SW480 (cell line): Measurements from ENCODE around the gene WDTC1.

ENCODE experiments used
- DNase-seq: peaks from one replicate; pipeline ENCODE4 v3.0.0-alpha.2; 2016; ENCODE audit warnings: low spot score

The WDTC1 gene

DNA sequence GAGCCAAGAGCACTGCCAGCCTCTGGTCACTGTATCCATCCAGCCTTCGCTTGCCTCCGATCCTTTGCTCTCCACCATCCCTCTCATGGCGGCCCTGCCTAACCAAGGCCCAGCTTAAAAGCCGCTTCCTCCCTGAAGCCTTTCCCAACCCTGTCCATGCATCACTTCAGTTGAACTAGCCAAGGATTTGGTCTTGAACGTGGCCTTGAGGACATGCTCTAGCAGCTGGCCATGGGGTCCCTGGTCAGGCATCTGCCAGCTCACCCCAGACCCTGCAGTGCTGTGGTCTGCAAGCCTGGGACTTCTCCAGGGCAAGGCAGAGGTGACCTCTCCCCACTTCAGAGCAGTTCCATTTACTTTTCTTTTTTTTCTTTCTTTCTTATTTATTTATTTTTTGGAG is 102.3 kb downstream of the WDTC1 start:
- DNase-seq = no peak

DNA sequence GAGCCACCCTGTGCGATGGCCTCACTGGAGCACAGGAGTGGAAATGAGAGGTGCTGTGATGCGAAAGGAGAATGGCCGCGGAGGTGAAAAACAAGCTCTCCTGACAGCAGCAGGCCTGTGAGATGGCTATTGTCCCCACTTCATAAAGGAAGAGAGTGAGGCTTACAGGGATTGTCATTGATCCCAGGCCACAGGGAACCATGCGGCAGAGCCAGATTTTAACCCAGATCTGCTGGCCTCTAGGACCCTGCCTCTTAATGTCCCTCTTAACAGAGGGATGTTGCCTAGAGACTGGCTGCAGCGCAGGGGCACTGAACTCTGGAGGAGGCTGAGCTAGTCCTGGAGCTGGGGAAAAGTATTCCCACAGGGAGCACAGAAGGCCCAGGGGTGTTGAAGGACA is 104.3 kb downstream of the WDTC1 start:
- DNase-seq = no peak

DNA sequence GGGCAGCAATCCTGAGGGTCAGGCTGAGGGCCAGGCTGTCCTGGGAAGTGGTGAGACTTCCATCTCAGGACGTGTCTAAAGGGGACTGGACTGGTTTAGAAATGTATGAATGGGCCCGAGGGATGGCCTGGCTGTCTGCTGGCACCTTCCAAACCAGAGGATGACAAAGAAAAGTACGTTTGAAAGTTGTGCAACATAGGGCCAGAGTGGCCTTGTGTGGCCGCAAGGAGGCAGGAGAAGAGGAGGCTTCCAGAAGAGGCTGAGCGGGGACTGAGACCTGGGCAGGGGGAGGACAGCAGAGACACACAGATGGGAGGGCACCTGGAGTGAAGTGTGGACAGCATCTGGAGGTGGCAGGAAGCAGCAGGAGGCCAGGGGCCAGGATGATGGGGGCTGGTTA is 104.8 kb downstream of the WDTC1 start:
- DNase-seq = no peak

DNA sequence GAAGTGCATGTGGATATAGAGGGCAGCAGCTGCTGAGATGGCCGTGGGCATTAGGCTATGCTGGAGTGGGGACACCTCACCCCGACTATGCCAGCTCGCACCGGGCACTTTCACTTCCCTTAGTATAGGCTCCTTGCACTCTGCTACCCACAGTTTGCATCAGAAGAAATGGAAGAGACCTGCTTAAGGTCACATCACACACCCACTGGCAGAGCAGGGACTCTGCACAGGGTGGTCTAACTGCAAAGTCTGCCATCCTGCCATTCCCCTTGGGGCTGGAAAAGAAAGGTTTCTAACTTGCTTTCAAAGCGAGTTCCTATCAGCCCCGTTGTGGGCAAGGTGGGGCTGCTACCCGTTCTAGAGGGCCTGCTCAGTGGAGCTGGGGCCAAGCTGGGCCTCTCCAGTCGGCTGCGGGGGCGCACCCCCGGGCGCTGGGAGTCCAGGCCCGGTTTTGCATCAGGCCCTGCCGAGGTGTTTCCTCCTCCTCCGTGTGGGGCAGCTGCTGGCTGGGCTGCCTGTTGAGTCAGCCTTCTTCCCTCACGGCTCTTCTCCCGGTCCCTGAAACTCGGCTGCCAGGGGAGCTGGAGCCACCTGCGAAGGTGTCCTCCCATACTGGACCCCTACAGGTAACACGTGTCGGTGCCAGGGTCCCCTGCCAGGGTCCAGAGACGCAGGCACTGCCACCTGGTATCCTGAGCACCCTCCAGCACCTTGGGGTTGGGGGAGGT is 107.3 kb downstream of the WDTC1 start, which contains the start of gene SYTL1:
SYTL1 (plus strand) TSS at position 498 of the 728 bp plus-strand sequence. CDS start 3,313 bp downstream, outside the sequence.
- peak; percentile 84 for DNase-seq

DNA sequence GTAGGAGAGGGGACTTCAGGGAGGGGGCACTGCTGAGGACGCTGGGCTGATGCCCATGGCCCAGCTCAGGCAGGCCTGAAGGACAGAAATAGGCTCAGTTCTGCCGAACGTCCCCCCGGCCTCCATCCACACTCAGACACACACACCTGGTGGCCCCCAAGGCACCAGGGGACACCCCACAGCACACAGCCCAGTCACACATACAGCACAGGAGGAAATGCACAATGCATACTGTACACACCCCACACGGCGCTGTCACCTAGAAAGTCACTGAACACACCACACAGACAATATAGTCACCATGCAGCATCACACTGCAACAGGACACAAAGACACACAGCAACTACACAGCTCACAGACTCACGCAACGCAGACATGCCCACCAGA is 108.0 kb downstream of the WDTC1 start:
- peak; percentile 26 for DNase-seq

DNA sequence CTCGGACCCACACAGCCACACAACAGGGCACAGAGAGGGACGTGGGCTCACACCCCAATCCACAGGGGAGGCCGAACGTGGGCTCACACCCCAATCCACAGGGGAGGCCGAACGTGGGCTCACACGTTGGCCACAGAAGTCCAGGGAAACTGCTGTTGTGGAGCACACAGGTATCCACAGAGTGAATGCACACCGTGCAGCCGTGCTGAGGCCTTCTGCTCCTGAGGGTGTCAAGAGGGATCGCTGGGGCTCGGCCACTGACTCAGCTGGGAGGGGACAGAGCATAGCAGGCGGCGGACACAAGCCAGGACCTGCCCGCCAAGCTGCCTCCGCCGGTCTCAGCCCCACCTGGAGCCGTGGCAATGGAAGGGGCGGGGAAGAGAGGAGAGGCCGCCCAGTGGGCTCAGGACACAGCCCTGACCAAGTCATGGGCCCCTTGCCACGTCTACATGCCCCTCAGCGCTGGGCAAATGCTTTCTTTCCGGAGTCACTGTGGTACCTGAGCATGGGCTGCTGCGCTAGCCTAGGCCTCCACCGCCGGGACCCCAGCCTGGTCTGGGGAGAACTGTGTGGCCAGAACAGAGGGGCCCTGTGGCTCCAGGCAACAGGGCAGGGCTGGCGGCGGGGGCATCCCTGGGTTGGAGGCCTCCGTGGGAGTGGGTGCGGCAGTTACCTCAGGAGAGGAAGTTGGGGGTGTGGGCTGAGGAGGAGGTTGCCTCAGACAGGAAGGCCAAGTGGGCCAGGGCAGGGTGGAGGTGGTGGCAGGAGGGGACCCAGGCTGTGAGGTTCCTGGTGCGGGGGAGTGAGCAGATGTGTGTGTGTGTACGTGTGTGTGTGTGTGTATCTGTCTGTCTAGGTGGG is 108.6 kb downstream of the WDTC1 start:
- peak; percentile 83 for DNase-seq

DNA sequence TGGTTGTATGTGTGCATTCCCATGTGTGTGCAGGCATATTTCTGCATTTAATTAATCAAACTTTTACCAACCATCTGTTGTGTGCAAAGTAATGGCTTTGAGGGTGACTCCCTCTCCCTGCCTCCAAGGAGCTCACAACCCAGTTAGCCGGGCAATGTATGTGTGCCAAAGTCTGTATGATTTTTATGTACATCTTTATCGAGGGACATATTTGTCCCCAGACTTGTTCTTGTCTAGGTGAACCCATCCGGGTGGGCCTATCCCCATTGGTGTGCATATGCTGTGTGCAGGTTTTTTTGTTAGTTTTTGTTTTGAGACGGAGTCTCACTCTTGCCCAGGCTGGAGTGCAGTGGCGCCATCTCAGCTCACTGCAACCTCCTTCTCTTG is 109.2 kb downstream of the WDTC1 start:
- no peak for DNase-seq

DNA sequence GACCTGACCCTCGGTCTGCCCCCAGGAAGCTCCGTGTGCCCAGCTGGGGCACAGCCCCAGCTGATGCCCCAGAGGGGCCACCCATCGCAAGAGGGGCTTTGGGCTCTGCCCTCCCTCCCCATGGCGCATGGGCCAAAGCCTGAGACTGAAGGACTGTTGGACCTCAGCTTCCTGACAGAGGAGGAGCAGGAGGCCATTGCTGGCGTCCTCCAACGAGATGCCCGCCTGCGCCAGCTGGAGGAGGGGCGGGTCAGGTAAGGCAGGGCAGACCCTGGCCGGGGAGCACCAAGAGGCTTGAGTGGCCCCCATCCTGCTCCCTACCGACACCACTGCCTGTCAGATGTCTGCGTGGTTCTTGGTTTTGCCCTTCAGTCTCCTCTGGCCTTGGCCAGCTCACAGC is 110.8 kb downstream of the WDTC1 start:
- no peak for DNase-seq

DNA sequence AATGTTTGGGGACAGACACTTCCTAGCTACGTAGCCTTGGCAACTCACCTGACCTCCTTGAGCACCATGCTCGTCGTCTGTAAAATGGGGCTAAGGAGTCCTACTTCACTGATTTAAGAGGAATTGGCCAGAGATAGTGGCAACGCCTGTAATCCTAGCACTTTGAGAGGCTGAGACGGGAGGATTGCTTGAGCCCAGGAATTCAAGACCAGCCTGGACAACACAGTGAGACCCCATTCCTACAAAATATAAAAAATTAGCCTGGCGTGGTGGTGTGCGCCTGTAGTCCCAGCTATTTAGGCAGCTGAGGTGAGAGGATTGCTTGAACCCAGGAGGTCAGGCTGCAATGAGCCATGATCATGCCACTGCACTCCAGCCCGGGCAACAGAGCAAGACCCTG is 111.9 kb downstream of the WDTC1 start:
- DNase-seq = no peak

DNA sequence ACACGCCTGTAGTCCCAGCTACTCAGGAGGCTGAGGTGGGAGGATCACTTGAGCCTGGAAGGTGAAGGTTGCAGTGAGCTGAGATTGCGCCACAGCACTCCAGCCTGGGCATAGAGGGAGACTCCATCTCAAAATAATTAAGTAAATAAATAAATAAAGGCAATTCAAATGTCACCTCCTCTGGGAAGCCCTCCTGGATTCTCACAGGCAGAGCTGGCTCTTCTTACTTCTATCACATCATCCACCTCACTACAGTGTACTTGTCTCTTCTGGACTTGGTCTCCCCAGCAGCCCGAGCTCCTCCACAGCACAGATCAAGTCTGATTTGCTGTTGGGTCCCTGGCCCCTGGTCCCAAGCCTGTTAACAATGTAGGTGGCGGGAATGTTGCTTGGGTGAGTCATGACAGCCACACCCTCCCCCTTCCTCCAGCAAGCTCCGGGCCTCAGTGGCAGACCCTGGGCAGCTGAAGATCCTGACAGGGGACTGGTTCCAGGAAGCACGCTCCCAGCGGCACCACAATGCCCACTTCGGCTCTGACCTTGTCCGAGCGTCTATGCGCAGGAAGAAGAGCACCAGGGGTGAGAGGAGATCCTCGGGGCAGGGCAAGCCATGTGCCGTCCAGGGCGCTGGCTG is 112.7 kb downstream of the WDTC1 start:
- DNase-seq = peak; percentile 54

DNA sequence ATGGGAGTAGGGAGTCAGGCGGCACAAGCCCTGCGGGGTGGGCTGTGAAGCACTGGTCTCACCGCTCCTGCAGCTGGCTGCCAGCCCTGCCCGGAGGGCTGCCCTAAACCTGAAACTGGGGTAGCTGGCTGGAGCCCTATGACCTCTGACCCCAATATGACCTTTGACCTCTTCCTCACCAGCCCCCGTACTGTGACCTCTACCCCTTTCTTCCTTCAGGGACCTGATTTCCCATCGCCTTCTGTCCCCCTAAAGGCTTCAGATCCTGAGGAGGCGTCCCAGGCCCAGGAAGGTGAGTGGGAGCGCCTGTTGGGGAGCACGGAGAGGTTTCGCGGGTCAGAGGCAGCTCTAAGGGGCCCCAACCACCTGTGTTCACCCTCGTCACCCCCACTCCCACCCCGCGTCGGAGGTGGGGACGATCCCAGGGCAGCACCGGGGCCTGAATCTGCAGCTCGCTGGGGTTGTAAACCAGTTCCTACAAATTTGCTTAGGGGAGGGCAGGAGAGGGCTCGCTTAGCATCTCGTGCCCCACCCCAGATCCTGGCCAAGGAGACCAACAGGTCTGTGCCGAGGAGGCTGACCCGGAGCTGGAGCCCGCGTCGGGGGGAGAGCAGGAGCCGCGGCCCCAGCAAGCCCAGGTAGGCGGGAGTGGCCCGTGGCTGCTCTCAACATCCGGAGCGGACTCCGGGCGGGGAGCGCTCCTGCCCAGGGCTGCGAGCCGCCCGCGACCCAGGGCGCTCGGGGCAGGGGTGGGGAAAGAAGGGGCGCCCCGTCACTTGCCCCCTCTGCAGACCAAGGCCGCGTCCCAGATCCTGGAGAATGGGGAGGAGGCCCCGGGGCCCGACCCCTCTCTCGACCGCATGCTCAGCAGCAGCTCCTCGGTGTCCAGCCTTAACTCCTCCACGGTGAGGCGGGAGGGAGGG is 114.7 kb downstream of the WDTC1 start:
- peak; percentile 74 for DNase-seq

DNA sequence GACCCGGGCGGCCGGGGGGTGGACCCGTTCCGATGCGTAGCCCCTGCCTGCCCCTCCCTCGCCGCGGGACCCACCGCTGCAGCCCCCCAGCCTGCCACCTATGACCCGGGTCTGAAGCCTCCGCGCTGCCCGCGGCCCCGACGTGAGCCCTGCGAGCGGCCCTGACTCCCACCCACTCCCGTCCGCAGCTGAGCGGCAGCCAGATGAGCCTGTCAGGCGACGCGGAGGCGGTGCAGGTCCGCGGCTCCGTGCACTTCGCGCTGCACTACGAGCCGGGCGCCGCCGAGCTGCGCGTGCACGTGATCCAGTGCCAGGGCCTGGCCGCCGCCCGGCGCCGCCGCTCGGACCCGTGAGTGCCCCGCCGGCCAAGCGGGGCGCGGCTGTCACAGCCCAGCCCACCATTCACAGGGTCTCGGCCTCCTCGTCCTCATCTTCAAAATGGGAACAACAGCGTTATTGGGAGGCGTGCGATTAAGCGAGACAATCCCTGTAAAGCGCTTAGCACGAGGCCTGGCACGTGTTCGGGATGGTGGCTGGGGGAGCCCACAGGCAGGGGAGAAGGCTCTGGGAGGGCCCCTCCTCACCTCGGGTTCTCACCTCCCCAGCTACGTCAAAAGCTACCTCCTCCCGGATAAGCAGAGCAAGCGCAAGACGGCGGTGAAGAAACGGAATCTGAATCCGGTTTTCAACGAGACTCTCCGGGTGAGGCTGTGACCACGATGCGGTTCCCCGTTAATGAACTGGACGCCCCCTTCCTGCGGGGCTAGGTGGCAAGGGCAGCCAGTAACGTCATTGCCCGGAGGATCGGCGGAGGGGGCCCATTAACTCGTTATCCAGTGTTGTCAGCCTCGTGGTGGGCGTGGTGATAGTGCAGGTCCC is 115.6 kb downstream of the WDTC1 start:
- peak; percentile 69 for DNase-seq

DNA sequence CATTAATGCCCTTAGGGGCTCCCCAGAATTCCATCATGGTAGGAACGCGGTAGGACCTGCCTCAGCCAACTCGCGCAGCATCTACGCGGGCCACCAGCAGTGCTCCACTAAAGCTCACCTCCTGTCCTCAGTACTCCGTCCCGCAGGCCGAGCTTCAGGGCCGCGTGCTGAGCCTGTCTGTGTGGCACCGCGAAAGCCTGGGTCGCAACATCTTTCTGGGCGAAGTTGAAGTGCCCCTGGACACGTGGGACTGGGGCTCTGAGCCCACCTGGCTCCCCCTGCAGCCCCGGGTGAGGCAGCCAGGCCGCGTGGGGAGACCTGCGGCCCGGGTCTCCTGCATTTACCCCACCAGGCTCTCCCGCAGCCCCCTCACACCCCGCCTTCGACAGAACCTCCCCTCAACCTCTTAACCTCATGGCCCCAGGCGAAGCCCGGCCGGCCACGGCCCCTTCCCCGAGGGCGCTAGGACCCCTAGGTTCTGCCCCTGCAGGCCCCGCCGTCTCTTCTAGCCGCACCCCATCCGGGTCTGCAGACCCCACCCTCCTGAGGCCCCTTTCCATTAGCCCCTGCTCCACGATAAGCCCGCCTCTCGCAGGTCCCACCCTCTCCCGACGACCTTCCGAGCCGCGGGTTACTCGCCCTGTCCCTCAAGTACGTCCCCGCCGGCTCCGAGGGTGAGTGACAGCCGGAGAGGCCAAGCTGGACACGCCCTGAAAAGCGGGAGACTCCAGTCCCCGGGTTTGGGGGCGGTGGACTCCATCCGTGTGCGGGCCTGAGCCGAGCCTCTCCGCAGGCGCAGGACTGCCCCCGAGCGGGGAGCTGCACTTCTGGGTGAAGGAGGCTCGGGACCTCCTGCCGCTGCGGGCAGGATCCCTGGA is 116.5 kb downstream of the WDTC1 start:
- DNase-seq = no peak

DNA sequence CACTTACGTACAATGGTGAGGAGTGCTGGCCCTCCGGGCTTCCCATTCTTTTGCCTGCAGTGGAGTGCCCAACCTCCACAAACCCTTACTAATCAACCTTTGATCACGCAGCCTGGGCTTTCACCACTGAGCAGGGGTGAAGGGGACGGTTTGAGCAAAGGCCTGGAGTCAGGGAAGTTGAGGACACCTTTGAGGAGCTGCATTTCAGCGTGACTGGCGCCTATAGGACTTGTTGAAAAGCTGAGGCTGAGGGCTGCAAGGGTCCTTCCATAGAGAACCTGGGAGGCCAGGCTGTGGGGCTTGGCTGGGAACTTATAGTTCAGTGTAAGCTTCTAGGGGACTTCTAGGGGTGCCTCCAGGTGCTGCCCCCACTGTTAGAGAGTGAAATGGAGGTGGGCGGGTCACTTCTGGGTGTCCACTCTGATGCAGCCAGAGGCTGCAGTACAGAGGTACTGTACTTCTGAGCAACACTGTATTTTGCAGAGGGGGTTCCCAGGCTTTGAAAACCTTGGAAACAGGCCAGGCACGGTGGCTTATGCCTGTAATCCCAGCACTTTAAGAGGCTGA is 117.2 kb downstream of the WDTC1 start:
- DNase-seq = no peak

DNA sequence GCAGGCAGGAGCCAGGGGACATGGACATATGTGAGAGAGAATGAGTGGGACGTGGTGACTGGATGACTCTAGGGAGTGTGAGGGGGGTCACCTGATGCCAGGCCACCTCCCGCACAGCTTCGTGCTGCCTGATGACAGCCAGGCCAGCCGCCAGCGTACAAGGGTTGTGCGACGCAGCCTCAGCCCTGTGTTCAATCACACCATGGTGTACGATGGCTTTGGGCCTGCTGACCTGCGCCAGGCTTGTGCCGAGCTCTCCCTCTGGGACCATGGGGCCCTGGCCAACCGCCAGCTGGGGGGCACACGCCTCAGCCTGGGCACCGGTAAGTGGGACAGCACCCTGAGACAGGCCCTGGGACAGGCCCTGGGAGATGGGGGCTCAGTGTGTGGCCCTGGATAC is 118.7 kb downstream of the WDTC1 start:
- DNase-seq = no peak

DNA sequence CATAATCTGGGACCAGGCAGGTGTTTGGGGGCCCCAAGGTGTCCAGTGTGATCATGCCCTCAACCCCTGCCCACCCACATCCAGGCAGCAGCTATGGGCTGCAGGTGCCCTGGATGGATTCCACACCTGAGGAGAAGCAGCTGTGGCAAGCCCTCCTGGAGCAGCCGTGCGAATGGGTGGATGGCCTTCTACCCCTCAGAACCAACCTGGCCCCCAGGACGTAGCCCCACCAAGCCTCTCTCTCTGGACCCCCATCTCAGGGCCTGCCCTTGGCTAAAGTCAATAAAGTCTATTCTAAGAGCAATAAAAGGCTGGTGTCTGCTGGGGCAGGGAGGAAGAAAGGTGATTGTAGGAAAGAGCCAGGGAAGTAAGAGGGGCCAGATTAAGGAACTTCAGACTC is 119.2 kb downstream of the WDTC1 start:
- DNase-seq = no peak

DNA sequence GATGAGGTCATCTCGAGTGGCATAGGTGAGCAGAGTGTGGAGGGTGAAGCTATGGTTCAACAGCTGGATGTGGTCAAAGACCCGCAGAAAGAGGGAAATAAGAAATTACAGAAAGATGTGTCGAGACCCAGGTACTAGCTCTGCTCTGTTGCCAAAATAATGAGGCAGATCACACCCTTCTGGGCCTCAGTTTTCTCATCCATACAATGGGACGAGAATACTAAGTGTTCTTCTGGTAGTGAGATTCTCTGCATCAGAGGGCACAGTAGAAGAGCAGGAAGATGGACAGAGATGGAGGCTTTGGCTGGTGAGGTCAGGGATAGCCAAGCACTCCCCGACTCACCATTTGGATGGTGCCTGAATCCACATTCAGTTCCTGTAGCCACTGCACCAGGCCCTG is 121.3 kb downstream of the WDTC1 start:
- DNase-seq = no peak

DNA sequence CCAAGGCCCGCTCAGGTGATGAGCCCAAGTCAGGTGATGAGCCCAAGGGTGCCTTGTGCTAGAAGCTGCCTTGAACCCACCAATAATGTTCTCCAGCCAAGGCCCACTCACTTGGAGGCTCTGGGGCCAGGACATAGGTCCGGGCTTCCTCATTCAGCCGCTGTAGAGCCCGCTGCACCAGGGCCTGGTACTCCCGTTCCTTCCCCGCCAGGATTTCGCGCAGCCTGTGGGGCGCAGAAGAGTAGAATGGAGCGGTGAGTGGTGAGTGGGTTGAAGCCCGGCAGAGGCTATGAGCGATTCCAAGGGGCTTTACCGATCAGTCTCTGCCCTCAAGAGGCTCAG is 121.8 kb downstream of the WDTC1 start:
- DNase-seq = no peak

DNA sequence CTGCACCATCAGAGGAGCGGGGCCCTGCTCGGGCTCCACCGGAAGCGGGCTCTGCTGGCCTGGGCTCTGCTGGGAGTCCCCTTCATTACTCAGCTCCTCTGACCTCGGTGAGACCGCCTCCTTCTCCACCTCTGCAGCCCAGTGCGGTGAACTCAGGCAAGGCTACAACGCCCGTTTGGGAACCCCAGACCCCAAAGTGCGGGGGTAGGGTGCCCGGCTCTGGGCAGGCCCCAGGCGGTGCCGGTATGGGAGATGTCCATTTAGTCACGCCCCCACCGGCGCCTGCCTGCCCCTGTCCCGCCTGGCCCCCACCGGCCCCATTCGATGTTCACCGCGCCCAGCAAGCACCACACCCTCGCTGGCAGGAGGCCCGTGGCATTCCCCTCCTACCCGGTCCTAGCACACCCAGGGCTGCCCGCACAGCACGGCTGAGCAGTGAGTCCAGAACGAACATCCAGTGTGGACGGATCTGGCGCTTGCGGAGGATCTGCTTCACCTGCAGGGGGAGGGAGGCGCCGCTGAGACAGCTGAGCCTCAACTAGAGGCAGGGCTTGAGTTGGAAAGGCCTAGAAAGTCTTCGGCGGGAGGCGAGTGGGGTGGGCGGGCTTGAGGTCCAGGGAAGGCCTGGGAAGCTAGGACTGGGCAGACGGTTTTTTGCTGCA is 122.3 kb downstream of the WDTC1 start:
- no peak for DNase-seq
